Activated CD4-positive, CD25-positive, alpha-beta regulatory T cell (primary cell): ENCODE measurements around the gene GTF2H2C_2.
"Not testable (repeated sequence)": the region's sequence is repeated elsewhere in the genome, so short reads cannot be mapped to it uniquely, and the experiment has no call there.

Source experiments
- DNase-seq, 4 experiments: peaks; one replicate each; lab custom pipeline; 2025; lab: John Stamatoyannopoulos, UW

The GTF2H2C_2 gene

DNA sequence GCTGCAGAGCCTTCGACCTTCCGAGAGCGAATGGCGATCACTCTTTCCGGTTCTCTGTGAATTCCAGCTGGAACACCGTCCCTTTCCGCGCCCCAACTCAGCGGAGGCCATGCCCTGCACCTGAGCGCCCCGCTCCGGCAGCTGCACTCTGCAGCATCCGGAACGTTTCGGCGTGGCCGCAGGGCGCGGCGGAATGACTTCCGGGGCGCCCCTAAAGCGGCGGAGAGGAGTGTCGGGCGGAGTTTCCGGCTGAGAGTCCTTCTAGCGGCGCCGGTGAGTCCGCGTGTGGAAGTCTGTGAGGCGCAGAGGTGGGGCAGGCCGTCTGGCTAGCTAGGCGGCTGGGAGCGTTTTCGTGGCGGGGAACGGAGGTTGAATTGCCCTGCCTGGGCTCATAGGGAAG is at the start of gene GTF2H2C_2:
TSS of gene GTF2H2C_2 (plus strand) at position 252 of the 400 bp plus-strand sequence.
- not testable (repeated sequence) for DNase-seq

DNA sequence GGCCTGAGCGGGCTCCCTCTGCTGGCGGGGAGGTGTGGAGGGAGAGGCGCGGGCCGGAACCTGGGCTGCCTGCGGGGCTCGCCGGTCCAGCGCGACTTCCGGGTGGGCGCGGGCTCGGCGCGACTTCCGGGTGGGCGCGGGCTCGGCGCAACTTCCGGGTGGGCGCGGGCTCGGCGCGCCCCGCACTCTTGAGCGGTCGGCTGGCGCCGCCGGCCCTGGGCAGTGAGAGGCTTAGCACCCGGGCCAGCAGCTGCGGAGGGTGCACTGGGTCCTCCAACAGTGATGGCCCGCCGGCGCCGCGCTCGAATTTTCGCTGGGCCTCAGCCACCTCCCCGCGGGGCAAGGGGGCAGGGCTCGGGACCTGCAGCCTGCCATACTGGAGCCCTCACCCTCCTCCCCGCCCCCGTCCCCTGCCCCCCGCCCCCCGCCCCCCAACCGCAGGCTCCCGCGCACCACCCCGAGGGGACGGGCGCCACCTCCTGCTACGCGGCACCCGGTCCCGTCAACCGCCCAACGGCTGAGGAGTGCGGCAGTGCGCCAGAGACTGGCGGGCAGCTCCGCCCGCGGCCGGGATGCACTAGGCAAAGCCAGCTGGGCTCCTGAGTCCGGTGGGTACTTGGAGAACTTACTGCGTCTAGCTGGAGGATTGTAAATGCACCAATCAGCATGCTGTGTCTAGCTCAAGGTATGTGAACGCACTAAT is 14.0 kb upstream of the GTF2H2C_2 start:
- not testable (repeated sequence) for DNase-seq

- not testable (repeated sequence) for DNase-seq
Observed at GRCh38 chr5:70421322-70421721, 6.2 kb downstream of the GTF2H2C_2 start.

DNA sequence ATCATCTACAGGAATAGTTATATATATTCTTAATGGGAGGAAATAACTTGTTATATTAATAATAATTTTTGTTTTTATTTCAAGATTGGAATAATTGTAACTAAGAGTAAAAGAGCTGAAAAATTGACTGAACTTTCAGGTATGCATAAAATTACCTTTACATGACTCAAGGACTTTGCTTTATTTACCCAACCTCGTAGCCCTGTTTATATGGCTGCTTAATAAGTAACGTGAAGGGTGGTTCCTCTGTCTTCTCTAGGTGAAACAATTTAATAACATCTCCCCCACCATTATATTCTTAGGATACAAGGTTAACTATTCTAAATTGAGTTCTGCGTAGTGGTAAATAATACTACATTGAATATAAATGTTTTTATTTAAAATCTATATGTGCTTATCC is 8.0 kb downstream of the GTF2H2C_2 start:
- not testable (repeated sequence) for DNase-seq

GRCh38 chr5:70438518-70438917 is 23.4 kb downstream of the GTF2H2C_2 start:
- not testable (repeated sequence) for DNase-seq

DNA sequence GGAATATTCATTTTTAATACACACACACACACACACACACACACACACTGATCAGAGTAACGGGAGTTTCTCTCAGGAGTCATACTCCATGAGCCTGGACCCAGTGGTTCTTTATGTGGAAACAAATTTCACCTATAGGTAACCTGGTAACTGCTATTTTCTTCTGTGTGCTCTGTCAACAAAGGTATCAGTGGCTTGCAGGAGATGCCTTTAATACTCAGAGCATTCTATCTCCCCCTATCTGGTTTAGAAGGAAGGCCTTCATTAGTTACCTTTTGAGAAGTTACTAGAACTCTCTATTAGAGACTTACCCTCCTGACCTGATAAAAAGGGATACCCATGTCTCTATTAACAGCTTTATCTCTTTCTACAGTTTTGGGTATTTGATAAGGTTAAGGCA is 34.4 kb downstream of the GTF2H2C_2 start:
- DNase-seq: not testable (repeated sequence)

- DNase-seq: not testable (repeated sequence)
Observed at GRCh38 chr5:70451249-70451984, 36.2 kb downstream of the GTF2H2C_2 start.

DNA sequence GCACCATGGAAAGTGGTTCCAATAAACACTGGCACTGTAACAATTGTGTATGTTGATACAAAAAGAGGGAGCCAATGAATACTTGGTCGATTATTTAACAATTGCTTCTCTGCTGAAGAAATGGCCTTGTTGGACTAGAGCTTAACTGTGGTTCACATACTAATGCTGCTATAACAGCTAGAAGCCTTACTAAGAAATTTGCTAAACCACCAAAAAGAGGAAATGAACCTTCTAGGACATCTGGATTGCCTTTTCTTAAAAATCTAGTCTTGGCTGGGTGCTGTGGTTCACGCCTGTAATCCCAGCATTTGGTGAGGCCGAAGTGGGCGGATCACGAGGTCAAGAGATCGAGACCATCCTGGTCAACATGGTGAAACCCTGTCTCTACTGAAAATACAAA is 41.9 kb downstream of the GTF2H2C_2 start:
- not testable (repeated sequence) for DNase-seq

GRCh38 chr5:70459188-70459587 is 44.0 kb downstream of the GTF2H2C_2 start:
- not testable (repeated sequence) for DNase-seq

GRCh38 chr5:70461984-70462383 is 46.8 kb downstream of the GTF2H2C_2 start:
- DNase-seq: not testable (repeated sequence)

GRCh38 chr5:70464019-70464637 is 49.0 kb downstream of the GTF2H2C_2 start:
- not testable (repeated sequence) for DNase-seq

GRCh38 chr5:70469926-70470509 is 54.9 kb downstream of the GTF2H2C_2 start:
- not testable (repeated sequence) for DNase-seq
